ENCODE data around the gene PSAP.
A peak's percentile ranks its signal among the peaks of the same experiment; 100 is the strongest.

The PSAP gene

DNA sequence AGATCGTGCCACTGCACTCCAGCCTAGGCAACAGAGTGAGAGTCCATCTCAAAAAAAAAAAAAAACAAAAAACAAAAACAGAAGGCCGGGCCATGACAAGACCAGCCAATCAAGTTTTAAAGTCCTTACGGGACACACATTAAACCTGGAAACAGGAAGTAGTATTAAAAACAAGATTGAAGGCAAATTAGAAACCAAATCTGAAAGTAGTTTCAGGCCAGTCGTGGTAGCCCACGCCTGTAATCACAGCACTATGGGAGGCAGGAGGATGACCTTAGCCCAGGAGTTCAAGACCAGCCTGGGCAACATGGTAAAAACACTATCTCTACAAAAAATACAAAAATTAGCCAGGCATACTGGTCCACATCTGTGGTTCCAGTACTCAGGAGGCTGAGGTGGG, 18.1 kb downstream of the PSAP start:
- H3K27me3 ChIP-seq (ENCODE audit: insufficient read depth, low read length): no peaks in the 10 kb centered on the region
- H3K4me3 ChIP-seq (ENCODE audit: low read depth, low read length): no peak overlapping the region
- no peak overlapping the region for H2BK120ac ChIP-seq (ENCODE audit: insufficient read depth, low read length, poor library complexity)
- no peak overlapping the region for H3K18ac ChIP-seq (ENCODE audit: low read length)
- H3K23ac ChIP-seq (ENCODE audit: low read length): no peak overlapping the region
- H3K27ac ChIP-seq (ENCODE audit: low read depth, low read length): no peak overlapping the region
- no CpG with 5 or more reads among the region's 5 CpGs for WGBS (ENCODE audit: extremely low coverage, insufficient coverage, insufficient read length)
- H2AK5ac ChIP-seq (ENCODE audit: low read length): no peak overlapping the region
- H3K79me1 ChIP-seq (ENCODE audit: low read length): peaks cover 19% of the 10 kb centered on the region
- no peak overlapping the region for H4K91ac ChIP-seq (ENCODE audit: low read depth, low read length)
- no peak overlapping the region for H3K4me2 ChIP-seq (ENCODE audit: low read length)
- H2BK5ac ChIP-seq (ENCODE audit: low read depth, low read length, poor library complexity): no peak overlapping the region
- no peak overlapping the region for H4K12ac ChIP-seq (ENCODE audit: low read depth, low read length)
- H3K79me2 ChIP-seq (ENCODE audit: control insufficient read depth, insufficient read depth, low read length, poor library complexity): peaks cover 24% of the 10 kb centered on the region
- DNase-seq: no peak
- peak overlapping the region; percentile 68 for H3K4ac ChIP-seq (ENCODE audit: low read depth, low read length)
- peaks cover 45 to 47% of the 10 kb centered on the region in 2 experiments for H3K4me1 ChIP-seq (ENCODE audit: control insufficient read depth in 1 of 2, insufficient read depth in 2 of 2, low read length in 2 of 2)
- H2AFZ ChIP-seq (ENCODE audit: insufficient read depth, low read length, poor library complexity): no peak overlapping the region
- H4K8ac ChIP-seq (ENCODE audit: low read depth, low read length): no peak overlapping the region
- peaks cover 27 to 41% of the 10 kb centered on the region in 2 experiments for H3K36me3 ChIP-seq (ENCODE audit: control insufficient read depth in 1 of 2, insufficient read depth in 2 of 2, low read length in 2 of 2)
- peaks cover 2% of the 10 kb centered on the region for H3K9me3 ChIP-seq (ENCODE audit: insufficient read depth, low read depth, low read length)
- H3K9ac ChIP-seq (ENCODE audit: low read length): no peak overlapping the region
- no peak overlapping the region for H3K14ac ChIP-seq (ENCODE audit: low read length)
- H2BK12ac ChIP-seq (ENCODE audit: low read length): no peak overlapping the region

DNA sequence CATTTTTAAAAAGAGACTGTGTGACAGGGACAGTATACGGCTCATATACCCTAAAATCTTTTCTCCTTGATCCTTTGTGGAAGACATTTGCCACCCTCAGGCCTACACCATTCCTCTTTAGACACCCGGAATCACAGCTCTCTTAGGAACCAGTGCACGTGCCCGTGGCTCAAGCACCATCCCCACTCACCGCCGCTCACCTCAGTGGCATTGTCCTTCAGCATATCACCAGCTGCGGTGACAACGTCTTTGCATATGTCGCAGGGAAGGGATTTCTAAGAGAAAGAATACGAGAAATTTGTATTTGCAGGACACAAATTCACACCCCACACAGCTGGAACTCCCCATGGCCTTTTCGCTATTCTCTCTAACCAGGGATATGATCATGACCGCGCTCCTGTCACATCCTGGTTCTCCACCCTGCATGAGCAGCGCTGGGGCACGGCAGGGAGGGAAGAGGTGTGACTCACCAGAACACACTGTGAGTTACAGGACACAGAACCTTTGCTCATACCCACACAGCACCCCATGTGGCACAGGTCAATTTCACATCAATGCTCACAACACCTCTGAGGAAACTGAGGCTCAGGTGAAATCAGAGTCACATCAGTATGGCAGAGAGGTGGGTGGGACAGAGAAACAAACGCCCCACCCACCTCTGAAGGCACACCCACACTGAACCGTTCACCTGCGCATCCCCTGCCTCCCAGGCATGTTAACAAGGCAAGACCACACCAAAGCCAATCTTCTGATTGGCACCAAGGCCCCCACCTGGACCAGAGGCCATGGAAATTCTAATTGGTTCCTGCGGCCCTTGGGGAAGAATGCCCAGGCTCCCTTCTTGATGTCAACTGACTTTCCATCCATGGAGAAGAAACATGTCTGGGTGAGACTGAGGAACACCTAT, 19.2 kb downstream of the PSAP start:
- peaks cover 2% of the 10 kb centered on the region for H3K9me3 ChIP-seq (ENCODE audit: insufficient read depth, low read depth, low read length)
- H2BK120ac ChIP-seq (ENCODE audit: insufficient read depth, low read length, poor library complexity): no peak overlapping the region
- no peak overlapping the region for H2AFZ ChIP-seq (ENCODE audit: insufficient read depth, low read length, poor library complexity)
- peaks cover 13% of the 10 kb centered on the region for H3K79me1 ChIP-seq (ENCODE audit: low read length)
- H4K8ac ChIP-seq (ENCODE audit: low read depth, low read length): no peak overlapping the region
- H3K79me2 ChIP-seq (ENCODE audit: control insufficient read depth, insufficient read depth, low read length, poor library complexity): peaks cover 19% of the 10 kb centered on the region
- H3K27ac ChIP-seq (ENCODE audit: low read depth, low read length): peak overlapping the region; percentile 75
- no peak overlapping the region for H3K4me2 ChIP-seq (ENCODE audit: low read length)
- no peaks in the 10 kb centered on the region for H3K27me3 ChIP-seq (ENCODE audit: insufficient read depth, low read length)
- WGBS (ENCODE audit: extremely low coverage, insufficient coverage, insufficient read length): no CpG with 5 or more reads among the region's 19 CpGs
- no peak overlapping the region for H4K12ac ChIP-seq (ENCODE audit: low read depth, low read length)
- peak overlapping the region; percentile 24 for H4K91ac ChIP-seq (ENCODE audit: low read depth, low read length)
- peaks cover 28 to 45% of the 10 kb centered on the region in 2 experiments for H3K36me3 ChIP-seq (ENCODE audit: control insufficient read depth in 1 of 2, insufficient read depth in 2 of 2, low read length in 2 of 2)
- H3K4ac ChIP-seq (ENCODE audit: low read depth, low read length): peak overlapping the region; percentile 29
- no peak overlapping the region for H3K4me3 ChIP-seq (ENCODE audit: low read depth, low read length)
- H2AK5ac ChIP-seq (ENCODE audit: low read length): no peak overlapping the region
- no peak overlapping the region for H3K23ac ChIP-seq (ENCODE audit: low read length)
- no peak overlapping the region for H3K9ac ChIP-seq (ENCODE audit: low read length)
- peak overlapping the region; percentile 18 for H2BK5ac ChIP-seq (ENCODE audit: low read depth, low read length, poor library complexity)
- H3K18ac ChIP-seq (ENCODE audit: low read length): peak overlapping the region; percentile 34
- peak overlapping the region; percentile 36 for H3K14ac ChIP-seq (ENCODE audit: low read length)
- DNase-seq: peak in 1 of 2 donors; percentile 45
- peaks cover 35 to 36% of the 10 kb centered on the region in 2 experiments for H3K4me1 ChIP-seq (ENCODE audit: control insufficient read depth in 1 of 2, insufficient read depth in 2 of 2, low read length in 2 of 2)
- H2BK12ac ChIP-seq (ENCODE audit: low read length): peak overlapping the region; percentile 34

DNA sequence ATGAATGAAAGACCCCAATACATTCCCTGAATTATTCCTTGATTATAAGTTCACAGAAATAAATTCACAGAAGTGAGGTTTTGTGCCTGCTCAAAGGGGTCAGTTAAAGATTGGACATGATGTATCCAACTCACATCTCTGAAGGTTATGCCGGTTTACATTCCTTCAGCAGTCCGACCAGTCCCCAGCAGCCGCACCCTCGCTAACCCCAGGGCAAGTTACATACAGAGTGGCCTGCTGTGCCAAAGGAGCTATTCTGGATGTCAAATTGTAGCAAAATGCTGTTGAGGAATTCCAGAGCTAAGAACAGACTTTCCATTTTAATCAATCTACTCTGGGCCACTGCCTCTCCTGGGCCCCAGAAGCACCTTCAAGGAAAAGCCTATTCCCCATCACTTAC, 20.3 kb downstream of the PSAP start:
- Histone ChIP-seq H4K91ac (ENCODE audit: low read depth, low read length) (no peak overlapping the region), H3K4me2 (ENCODE audit: low read length) (peak overlapping the region; percentile 36), H3K27me3 (ENCODE audit: insufficient read depth, low read length) (no peaks in the 10 kb centered on the region), H3K27ac (ENCODE audit: low read depth, low read length) (peak overlapping the region; percentile 75), H3K14ac (ENCODE audit: low read length) (no peak overlapping the region), H2BK12ac (ENCODE audit: low read length) (no peak overlapping the region), H3K36me3 (ENCODE audit: control insufficient read depth in 1 of 2, insufficient read depth in 2 of 2, low read length in 2 of 2) (peaks cover 32 to 52% of the 10 kb centered on the region in 2 experiments), H4K12ac (ENCODE audit: low read depth, low read length) (no peak overlapping the region), H2AK5ac (ENCODE audit: low read length) (no peak overlapping the region), H2BK5ac (ENCODE audit: low read depth, low read length, poor library complexity) (no peak overlapping the region), H3K18ac (ENCODE audit: low read length) (no peak overlapping the region), H3K4me1 (ENCODE audit: control insufficient read depth in 1 of 2, insufficient read depth in 2 of 2, low read length in 2 of 2) (peaks cover 25% of the 10 kb centered on the region in 2 experiments), H3K23ac (ENCODE audit: low read length) (no peak overlapping the region), H3K79me1 (ENCODE audit: low read length) (peaks cover 7% of the 10 kb centered on the region), H3K9ac (ENCODE audit: low read length) (no peak overlapping the region), H3K9me3 (ENCODE audit: insufficient read depth, low read depth, low read length) (peaks cover 2% of the 10 kb centered on the region), H2AFZ (ENCODE audit: insufficient read depth, low read length, poor library complexity) (no peak overlapping the region), H4K8ac (ENCODE audit: low read depth, low read length) (no peak overlapping the region), H3K4me3 (ENCODE audit: low read depth, low read length) (no peak overlapping the region), H2BK120ac (ENCODE audit: insufficient read depth, low read length, poor library complexity) (no peak overlapping the region), H3K4ac (ENCODE audit: low read depth, low read length) (no peak overlapping the region), H3K79me2 (ENCODE audit: control insufficient read depth, insufficient read depth, low read length, poor library complexity) (peaks cover 12% of the 10 kb centered on the region)
- DNase-seq: peak; percentile 83 to 87
- no CpG with 5 or more reads among the region's 4 CpGs for WGBS (ENCODE audit: extremely low coverage, insufficient coverage, insufficient read length)

DNA sequence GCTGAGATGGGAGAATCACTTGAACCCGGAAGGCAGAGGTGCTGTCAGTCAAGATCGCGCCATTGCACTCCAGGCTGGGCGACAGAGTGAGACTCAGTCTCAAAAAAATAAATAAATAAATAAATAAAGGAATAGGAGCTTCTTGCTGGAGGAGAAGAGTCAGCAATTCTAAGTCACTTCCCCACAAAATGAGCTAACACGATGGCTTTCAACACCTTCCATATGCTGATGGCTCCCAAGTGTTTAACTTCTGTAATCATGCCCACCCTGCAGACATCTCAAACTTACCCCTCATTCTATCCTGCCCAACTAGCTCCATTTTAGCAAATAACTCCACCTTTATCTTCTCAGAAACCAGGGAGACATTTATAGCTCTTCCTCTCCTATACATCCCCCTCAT, 21.2 kb downstream of the PSAP start:
- no peak overlapping the region for H2AFZ ChIP-seq (ENCODE audit: insufficient read depth, low read length, poor library complexity)

More for the DNA sequence above, 21.2 kb downstream of the PSAP start:
- WGBS (ENCODE audit: extremely low coverage, insufficient coverage, insufficient read length): no CpG with 5 or more reads among the region's 5 CpGs
- no peak overlapping the region for H3K14ac ChIP-seq (ENCODE audit: low read length)
- no peak overlapping the region for H3K9ac ChIP-seq (ENCODE audit: low read length)
- no peak overlapping the region for H4K8ac ChIP-seq (ENCODE audit: low read depth, low read length)
- no peak overlapping the region for H3K4me2 ChIP-seq (ENCODE audit: low read length)
- H4K12ac ChIP-seq (ENCODE audit: low read depth, low read length): no peak overlapping the region
- H2BK120ac ChIP-seq (ENCODE audit: insufficient read depth, low read length, poor library complexity): no peak overlapping the region
- H3K79me2 ChIP-seq (ENCODE audit: control insufficient read depth, insufficient read depth, low read length, poor library complexity): peaks cover 9% of the 10 kb centered on the region
- no peak overlapping the region for H3K4me3 ChIP-seq (ENCODE audit: low read depth, low read length)
- H3K9me3 ChIP-seq (ENCODE audit: insufficient read depth, low read depth, low read length): peaks cover 2% of the 10 kb centered on the region
- no peak for DNase-seq
- no peak overlapping the region for H4K91ac ChIP-seq (ENCODE audit: low read depth, low read length)
- no peaks in the 10 kb centered on the region for H3K27me3 ChIP-seq (ENCODE audit: insufficient read depth, low read length)
- no peak overlapping the region for H3K18ac ChIP-seq (ENCODE audit: low read length)
- peaks cover 25% of the 10 kb centered on the region in 2 experiments for H3K4me1 ChIP-seq (ENCODE audit: control insufficient read depth in 1 of 2, insufficient read depth in 2 of 2, low read length in 2 of 2)
- H2BK5ac ChIP-seq (ENCODE audit: low read depth, low read length, poor library complexity): no peak overlapping the region
- no peak overlapping the region for H2AK5ac ChIP-seq (ENCODE audit: low read length)
- H3K23ac ChIP-seq (ENCODE audit: low read length): no peak overlapping the region
- peaks cover 38 to 60% of the 10 kb centered on the region in 2 experiments for H3K36me3 ChIP-seq (ENCODE audit: control insufficient read depth in 1 of 2, insufficient read depth in 2 of 2, low read length in 2 of 2)
- H3K79me1 ChIP-seq (ENCODE audit: low read length): peaks cover 7% of the 10 kb centered on the region
- no peak overlapping the region for H2BK12ac ChIP-seq (ENCODE audit: low read length)
- H3K27ac ChIP-seq (ENCODE audit: low read depth, low read length): peak overlapping the region; percentile 65
- H3K4ac ChIP-seq (ENCODE audit: low read depth, low read length): no peak overlapping the region
